ENCODE data around the gene NINJ2. TPM values are rescaled to one million over a fixed set of nuclear protein-coding genes. Genes with fewer than 3 reads are reported as not detected.

Gene NINJ2
- total and polyA plus RNA-seq, 10 of the 15 experiments (the other 5 are each of a cell fraction or from before 2014, with no cell fraction given): 8.9 to 51.6 (median 21.3) TPM

DNA sequence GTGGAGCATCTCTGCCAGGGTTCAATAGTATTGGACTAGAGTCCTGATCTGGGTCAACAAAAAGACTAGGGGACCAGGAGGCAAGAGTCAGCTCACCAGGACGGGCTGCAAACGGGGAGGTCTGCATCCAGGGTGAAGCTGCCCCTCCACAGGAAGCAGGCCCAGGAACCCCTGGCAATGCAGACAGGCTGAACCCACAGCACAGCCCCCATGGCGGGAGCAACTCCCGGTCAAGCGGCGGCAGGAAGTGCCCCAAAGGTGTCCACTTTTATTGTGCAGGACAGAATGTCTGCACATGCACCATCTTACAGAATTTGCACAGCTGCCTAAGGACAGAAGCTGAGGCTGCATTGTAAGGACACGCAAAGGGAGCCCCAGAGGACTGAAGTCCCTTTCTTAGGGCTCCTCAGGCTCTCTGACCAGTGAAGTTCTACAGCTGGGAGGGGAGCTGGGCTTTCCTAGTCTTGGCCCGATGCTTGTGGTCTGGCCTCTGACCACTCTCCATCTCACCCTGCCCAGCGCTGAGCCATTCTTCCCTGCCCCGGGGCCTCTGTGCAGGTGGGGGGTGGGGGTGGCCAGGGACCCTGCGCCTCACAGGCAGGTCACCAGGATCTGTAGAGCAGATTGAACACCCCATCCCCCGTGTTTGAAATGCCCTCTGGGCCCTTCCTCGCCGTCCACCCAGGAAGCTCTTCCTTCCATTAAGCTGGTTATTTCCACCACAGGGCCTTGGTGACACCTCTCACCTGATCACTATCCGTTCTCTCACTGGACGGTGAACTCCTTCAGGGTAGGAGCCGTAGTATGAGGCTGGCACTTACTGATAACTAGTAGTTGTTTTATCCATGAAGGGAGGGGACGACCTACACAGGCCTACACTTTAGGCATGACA, 75.9 kb downstream of the NINJ2 start:
- ChIA-PET RAD21 (ENCODE audit: unreplicated experiment) (no interaction called here), CTCF (no interaction called here)
- H3K27me3 ChIP-seq (replicated peaks in 1 of 2; ENCODE audit: control insufficient read depth in 2 of 2, insufficient read depth in 2 of 2, low read length in 1 of 2): no peaks in the 10 kb centered on the region

More for the DNA sequence above, 75.9 kb downstream of the NINJ2 start:
- peaks cover 12% of the 10 kb centered on the region for H3K4me1 ChIP-seq (ENCODE audit: control insufficient read depth, insufficient read depth, low read length)
- no peaks in the 10 kb centered on the region for H3K79me2 ChIP-seq (ENCODE audit: control insufficient read depth, insufficient read depth, low read length)
- ChIA-PET POLR2A (interaction anchor here (0.7 kb wide), 1 partner anchor 90 kb away, joined by 3 read pairs; no protein-coding TSS in a partner anchor), SMC1A (ENCODE audit: uncharacterized antibody, unreplicated experiment) (interaction anchor here (0.7 kb wide), 1 partner anchor 135 kb away, joined by 3 read pairs; no protein-coding TSS in a partner anchor)
- H4K20me1 ChIP-seq (ENCODE audit: control insufficient read depth, insufficient read depth): no peaks in the 10 kb centered on the region
- no peak for ATAC-seq
- no peak for DNase-seq (ENCODE audit: low read depth, low spot score)
- TF ChIP-seq HCFC1 (IDR thresholded peaks at IDR 0.05; ENCODE audit: low read length) (no peak), GABPA (IDR thresholded peaks at IDR 0.05; ENCODE audit: low read depth) (no peak), FOXK2 (IDR thresholded peaks at IDR 0.05) (no peak), SMAD5 (IDR thresholded peaks at IDR 0.05; ENCODE audit: low read depth) (no peak), MYB (IDR thresholded peaks at IDR 0.05; ENCODE audit: borderline replicate concordance, low read depth, low read length) (no peak), RAD21 (IDR thresholded peaks at IDR 0.05; ENCODE audit: insufficient read depth, low read depth, low read length) (no peak), ZNF207 (IDR thresholded peaks at IDR 0.05; ENCODE audit: borderline replicate concordance) (no peak), HDGF (IDR thresholded peaks at IDR 0.05) (no peak), JUND (IDR thresholded peaks at IDR 0.05; ENCODE audit: low read depth, low read length) (no peak)
- TF ChIP-seq, protein P1, sequence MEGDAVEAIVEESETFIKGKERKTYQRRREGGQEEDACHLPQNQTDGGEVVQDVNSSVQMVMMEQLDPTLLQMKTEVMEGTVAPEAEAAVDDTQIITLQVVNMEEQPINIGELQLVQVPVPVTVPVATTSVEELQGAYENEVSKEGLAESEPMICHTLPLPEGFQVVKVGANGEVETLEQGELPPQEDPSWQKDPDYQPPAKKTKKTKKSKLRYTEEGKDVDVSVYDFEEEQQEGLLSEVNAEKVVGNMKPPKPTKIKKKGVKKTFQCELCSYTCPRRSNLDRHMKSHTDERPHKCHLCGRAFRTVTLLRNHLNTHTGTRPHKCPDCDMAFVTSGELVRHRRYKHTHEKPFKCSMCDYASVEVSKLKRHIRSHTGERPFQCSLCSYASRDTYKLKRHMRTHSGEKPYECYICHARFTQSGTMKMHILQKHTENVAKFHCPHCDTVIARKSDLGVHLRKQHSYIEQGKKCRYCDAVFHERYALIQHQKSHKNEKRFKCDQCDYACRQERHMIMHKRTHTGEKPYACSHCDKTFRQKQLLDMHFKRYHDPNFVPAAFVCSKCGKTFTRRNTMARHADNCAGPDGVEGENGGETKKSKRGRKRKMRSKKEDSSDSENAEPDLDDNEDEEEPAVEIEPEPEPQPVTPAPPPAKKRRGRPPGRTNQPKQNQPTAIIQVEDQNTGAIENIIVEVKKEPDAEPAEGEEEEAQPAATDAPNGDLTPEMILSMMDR (IDR thresholded peaks at IDR 0.05 in 2 of 3, conservative IDR thresholded peaks at IDR 0.05 in 1 of 3; ENCODE audit: control insufficient read depth in 2 of 3, extremely low read depth in 1 of 3, insufficient read depth in 1 of 3, low read depth in 3 of 3, low read length in 3 of 3): no peak
- TF ChIP-seq, protein P2, sequence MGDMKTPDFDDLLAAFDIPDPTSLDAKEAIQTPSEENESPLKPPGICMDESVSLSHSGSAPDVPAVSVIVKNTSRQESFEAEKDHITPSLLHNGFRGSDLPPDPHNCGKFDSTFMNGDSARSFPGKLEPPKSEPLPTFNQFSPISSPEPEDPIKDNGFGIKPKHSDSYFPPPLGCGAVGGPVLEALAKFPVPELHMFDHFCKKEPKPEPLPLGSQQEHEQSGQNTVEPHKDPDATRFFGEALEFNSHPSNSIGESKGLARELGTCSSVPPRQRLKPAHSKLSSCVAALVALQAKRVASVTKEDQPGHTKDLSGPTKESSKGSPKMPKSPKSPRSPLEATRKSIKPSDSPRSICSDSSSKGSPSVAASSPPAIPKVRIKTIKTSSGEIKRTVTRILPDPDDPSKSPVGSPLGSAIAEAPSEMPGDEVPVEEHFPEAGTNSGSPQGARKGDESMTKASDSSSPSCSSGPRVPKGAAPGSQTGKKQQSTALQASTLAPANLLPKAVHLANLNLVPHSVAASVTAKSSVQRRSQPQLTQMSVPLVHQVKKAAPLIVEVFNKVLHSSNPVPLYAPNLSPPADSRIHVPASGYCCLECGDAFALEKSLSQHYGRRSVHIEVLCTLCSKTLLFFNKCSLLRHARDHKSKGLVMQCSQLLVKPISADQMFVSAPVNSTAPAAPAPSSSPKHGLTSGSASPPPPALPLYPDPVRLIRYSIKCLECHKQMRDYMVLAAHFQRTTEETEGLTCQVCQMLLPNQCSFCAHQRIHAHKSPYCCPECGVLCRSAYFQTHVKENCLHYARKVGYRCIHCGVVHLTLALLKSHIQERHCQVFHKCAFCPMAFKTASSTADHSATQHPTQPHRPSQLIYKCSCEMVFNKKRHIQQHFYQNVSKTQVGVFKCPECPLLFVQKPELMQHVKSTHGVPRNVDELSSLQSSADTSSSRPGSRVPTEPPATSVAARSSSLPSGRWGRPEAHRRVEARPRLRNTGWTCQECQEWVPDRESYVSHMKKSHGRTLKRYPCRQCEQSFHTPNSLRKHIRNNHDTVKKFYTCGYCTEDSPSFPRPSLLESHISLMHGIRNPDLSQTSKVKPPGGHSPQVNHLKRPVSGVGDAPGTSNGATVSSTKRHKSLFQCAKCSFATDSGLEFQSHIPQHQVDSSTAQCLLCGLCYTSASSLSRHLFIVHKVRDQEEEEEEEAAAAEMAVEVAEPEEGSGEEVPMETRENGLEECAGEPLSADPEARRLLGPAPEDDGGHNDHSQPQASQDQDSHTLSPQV (IDR thresholded peaks at IDR 0.05): no peak
- H2AFZ ChIP-seq (ENCODE audit: control insufficient read depth, low read depth, low read length): no peak overlapping the region
- no peak overlapping the region for H3K27ac ChIP-seq (ENCODE audit: control insufficient read depth, insufficient read depth)
- no peaks in the 10 kb centered on the region for H3K36me3 ChIP-seq (ENCODE audit: control insufficient read depth in 2 of 2, insufficient read depth in 2 of 2, low read length in 1 of 2)
- H3K4me2 ChIP-seq (ENCODE audit: control insufficient read depth, insufficient read depth): no peak overlapping the region
- no peaks in the 10 kb centered on the region; the same call in 2 of the 3 replicates for H3K9me3 ChIP-seq (replicated peaks; ENCODE audit: control insufficient read depth, insufficient read depth, low read length)
- H3K4me3 ChIP-seq: no peak overlapping the region
- H3K9ac ChIP-seq (ENCODE audit: control insufficient read depth, insufficient read depth, low read length): no peak overlapping the region
- in situ Hi-C loops (cut with MboI): no loop called here
- intact Hi-C loops (cut with micrococcal nuclease; ENCODE audit: unreplicated experiment): no loop called here
- no TSS peak for BruUV-seq (replicated peaks)
- 86% methylated on average over 18 of the region's 18 CpGs for WGBS (ENCODE audit: insufficient coverage, insufficient replicate concordance, low lambda C conversion rate, missing lambda C conversion rate)
- FAIRE-seq: no peak

All from GM12878 (cell line).